K562 (cell line): Measurements from ENCODE around the gene SRPX. TPM values are rescaled to one million over a fixed set of nuclear protein-coding genes. Genes with fewer than 3 reads are reported as not detected.

Source experiments
- CEBPB ChIP-seq: fragments of 450-650 bp; IDR thresholded peaks from 2 replicates; pipeline ENCODE4 v1.6.1; 2016; ENCODE audit warnings: missing genetic modification characterization, missing compliant biosample characterization
- FOXJ3 ChIP-seq: sonication (generic); formaldehyde crosslinking; IDR thresholded peaks from 2 replicates; pipeline ENCODE4 v1.4.0; 2020; ENCODE audit warnings: mild to moderate bottlenecking, missing genetic modification reagents
- MCM7 ChIP-seq, 2 experiments: fragments of 450-650 bp; IDR thresholded peaks; 2 replicates each; pipeline ENCODE4 v1.6.1; 2016 to 2018
- PCBP2 ChIP-seq: fragments of 200-400 bp; formaldehyde crosslinking; IDR thresholded peaks from 2 replicates; pipeline ENCODE4 v1.6.1; 2018; ENCODE audit warnings: low read length, low read depth, mild to moderate bottlenecking, moderate library complexity; ENCODE audit not compliant: poor library complexity, severe bottlenecking
- SNRNP70 ChIP-seq: fragments of 200-400 bp; formaldehyde crosslinking; optimal IDR thresholded peaks from 2 replicates; pipeline ENCODE3; 2017; ENCODE audit warnings: low read depth, low read length
- ZNF75A ChIP-seq: fragments of 450-650 bp; formaldehyde crosslinking; IDR thresholded peaks from 2 replicates; pipeline ENCODE4 v1.4.0; 2020; ENCODE audit warnings: mild to moderate bottlenecking
- polyA plus RNA-seq, 8 experiments: library from polyadenylated mRNA; depleted of rRNA in 4 of 8; stranded (reverse) in 5 of 8; unstranded in 3 of 8; fragments of >200 nt; fragmentation: Nextera tagmentation in 2 of 8; fragmentation: Illumina TruSeq in 1 of 8; extraction: Ambion mirVana in 2 of 8; extraction: Trizol in 1 of 8; gene quantifications; 2 replicates each; pipeline versions ENCODE4 v1.2.1 to v1.2.3, GENCODE V29; 2011 to 2014; ENCODE audit warnings: inconsistent platforms in 1 of 8, missing spikeins in 1 of 8
- total RNA-seq, 7 experiments: library from RNA; depleted of rRNA in 6 of 7; stranded (reverse); fragments of >200 nt in 6 of 7; fragmentation: Illumina TruSeq in 2 of 7; extraction: Trizol in 2 of 7; gene quantifications; 2 replicates each; pipeline versions ENCODE4 v1.2.1 to v1.2.3, GENCODE V29; 2011 to 2021; ENCODE audit warnings: low replicate concordance in 1 of 7
- TF ChIP-seq, protein P1 (sequence below), 2 experiments: fragments of 450-650 bp; formaldehyde crosslinking in 1 of 2; IDR thresholded peaks; 2 replicates each; pipeline versions ENCODE4 v1.4.0 to v1.6.1; 2014 to 2020; ENCODE audit warnings: mild to moderate bottlenecking in 2 of 2, borderline replicate concordance in 1 of 2, low read depth in 1 of 2
- TF ChIP-seq, protein P2 (sequence below): fragments of 200-800 bp; sonication (Bioruptor generic); IDR thresholded peaks from 2 replicates; pipeline ENCODE4 v1.6.1; 2017; ENCODE audit warnings: missing genetic modification characterization, missing compliant biosample characterization
- TF ChIP-seq, protein P3 (sequence below): fragments of 250-450 bp; sonication (Bioruptor Pico); IDR thresholded peaks from 2 replicates; pipeline ENCODE4 v1.4.0; 2020; ENCODE audit warnings: mild to moderate bottlenecking
- TF ChIP-seq, protein P4 (sequence below): fragments of 450-650 bp; formaldehyde crosslinking; IDR thresholded peaks from 2 replicates; pipeline ENCODE4 v1.4.0; 2020; ENCODE audit warnings: mild to moderate bottlenecking, moderate library complexity
- TF ChIP-seq, protein P5 (sequence below): fragments of 450-650 bp; formaldehyde crosslinking; IDR thresholded peaks from 2 replicates; pipeline ENCODE4 v1.4.0; 2020; ENCODE audit warnings: mild to moderate bottlenecking

Gene SRPX
- total and polyA plus RNA-seq, 9 of the 15 experiments (the other 6 are each of a cell fraction or from before 2014, with no cell fraction given): 0.11 to 0.77 (median 0.38) TPM; not detected in 2

DNA sequence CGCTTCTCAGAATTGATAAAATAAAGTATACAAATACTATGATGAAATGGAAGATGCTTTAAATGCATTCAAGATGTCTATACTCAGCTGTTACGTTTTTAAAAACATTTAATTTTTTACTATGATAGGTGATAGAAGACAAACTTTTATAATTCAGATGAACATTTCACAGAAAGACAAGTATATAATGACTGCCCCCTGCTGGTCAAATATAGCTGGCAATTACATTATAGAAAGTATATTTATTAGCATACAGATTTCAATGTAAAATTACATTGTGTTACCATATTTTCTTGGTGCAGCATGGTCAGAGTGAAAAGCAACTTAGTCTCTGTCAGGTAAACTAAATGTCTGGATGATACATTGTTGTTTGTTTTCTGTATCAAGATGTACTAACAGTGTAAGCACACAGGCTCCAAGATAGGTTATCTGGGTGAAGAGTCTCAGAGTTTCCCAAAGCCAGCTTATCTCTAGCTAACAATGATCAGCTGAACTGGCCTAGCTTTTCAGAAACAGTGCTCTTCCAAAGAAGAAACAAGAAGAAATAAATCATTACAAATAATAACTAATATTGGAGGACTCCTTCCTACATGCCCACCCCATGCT, 54.1 kb downstream of the SRPX start (continued):
- TF ChIP-seq, protein P1, sequence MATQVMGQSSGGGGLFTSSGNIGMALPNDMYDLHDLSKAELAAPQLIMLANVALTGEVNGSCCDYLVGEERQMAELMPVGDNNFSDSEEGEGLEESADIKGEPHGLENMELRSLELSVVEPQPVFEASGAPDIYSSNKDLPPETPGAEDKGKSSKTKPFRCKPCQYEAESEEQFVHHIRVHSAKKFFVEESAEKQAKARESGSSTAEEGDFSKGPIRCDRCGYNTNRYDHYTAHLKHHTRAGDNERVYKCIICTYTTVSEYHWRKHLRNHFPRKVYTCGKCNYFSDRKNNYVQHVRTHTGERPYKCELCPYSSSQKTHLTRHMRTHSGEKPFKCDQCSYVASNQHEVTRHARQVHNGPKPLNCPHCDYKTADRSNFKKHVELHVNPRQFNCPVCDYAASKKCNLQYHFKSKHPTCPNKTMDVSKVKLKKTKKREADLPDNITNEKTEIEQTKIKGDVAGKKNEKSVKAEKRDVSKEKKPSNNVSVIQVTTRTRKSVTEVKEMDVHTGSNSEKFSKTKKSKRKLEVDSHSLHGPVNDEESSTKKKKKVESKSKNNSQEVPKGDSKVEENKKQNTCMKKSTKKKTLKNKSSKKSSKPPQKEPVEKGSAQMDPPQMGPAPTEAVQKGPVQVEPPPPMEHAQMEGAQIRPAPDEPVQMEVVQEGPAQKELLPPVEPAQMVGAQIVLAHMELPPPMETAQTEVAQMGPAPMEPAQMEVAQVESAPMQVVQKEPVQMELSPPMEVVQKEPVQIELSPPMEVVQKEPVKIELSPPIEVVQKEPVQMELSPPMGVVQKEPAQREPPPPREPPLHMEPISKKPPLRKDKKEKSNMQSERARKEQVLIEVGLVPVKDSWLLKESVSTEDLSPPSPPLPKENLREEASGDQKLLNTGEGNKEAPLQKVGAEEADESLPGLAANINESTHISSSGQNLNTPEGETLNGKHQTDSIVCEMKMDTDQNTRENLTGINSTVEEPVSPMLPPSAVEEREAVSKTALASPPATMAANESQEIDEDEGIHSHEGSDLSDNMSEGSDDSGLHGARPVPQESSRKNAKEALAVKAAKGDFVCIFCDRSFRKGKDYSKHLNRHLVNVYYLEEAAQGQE (IDR thresholded peaks at IDR 0.05; ENCODE audit: borderline replicate concordance): peak; percentile 48; the same call in 1 of the 2 replicates
- TF ChIP-seq, protein P1 (CRISPR knock-in tag; IDR thresholded peaks at IDR 0.05; ENCODE audit: low read depth): no peak
- TF ChIP-seq, protein P2, sequence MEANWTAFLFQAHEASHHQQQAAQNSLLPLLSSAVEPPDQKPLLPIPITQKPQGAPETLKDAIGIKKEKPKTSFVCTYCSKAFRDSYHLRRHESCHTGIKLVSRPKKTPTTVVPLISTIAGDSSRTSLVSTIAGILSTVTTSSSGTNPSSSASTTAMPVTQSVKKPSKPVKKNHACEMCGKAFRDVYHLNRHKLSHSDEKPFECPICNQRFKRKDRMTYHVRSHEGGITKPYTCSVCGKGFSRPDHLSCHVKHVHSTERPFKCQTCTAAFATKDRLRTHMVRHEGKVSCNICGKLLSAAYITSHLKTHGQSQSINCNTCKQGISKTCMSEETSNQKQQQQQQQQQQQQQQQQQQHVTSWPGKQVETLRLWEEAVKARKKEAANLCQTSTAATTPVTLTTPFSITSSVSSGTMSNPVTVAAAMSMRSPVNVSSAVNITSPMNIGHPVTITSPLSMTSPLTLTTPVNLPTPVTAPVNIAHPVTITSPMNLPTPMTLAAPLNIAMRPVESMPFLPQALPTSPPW (CRISPR knock-in tag): no peak
- TF ChIP-seq ZNF75A (CRISPR knock-in tag) (no peak), CEBPB (tag) (no peak), MCM7 (IDR thresholded peaks at IDR 0.05) (no peak), SNRNP70 (no peak), FOXJ3 (CRISPR knock-in tag) (no peak), PCBP2 (no peak)
- TF ChIP-seq, protein P3, sequence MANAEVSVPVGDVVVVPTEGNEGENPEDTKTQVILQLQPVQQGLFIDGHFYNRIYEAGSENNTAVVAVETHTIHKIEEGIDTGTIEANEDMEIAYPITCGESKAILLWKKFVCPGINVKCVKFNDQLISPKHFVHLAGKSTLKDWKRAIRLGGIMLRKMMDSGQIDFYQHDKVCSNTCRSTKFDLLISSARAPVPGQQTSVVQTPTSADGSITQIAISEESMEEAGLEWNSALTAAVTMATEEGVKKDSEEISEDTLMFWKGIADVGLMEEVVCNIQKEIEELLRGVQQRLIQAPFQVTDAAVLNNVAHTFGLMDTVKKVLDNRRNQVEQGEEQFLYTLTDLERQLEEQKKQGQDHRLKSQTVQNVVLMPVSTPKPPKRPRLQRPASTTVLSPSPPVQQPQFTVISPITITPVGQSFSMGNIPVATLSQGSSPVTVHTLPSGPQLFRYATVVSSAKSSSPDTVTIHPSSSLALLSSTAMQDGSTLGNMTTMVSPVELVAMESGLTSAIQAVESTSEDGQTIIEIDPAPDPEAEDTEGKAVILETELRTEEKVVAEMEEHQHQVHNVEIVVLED (CRISPR knock-in tag): no peak
- TF ChIP-seq, protein P4, sequence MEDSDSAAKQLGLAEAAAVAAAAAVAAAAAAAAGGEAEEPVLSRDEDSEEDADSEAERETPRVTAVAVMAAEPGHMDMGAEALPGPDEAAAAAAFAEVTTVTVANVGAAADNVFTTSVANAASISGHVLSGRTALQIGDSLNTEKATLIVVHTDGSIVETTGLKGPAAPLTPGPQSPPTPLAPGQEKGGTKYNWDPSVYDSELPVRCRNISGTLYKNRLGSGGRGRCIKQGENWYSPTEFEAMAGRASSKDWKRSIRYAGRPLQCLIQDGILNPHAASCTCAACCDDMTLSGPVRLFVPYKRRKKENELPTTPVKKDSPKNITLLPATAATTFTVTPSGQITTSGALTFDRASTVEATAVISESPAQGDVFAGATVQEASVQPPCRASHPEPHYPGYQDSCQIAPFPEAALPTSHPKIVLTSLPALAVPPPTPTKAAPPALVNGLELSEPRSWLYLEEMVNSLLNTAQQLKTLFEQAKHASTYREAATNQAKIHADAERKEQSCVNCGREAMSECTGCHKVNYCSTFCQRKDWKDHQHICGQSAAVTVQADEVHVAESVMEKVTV (CRISPR knock-in tag): peak; percentile 31; the same call in 1 of the 2 replicates
- TF ChIP-seq, protein P5, sequence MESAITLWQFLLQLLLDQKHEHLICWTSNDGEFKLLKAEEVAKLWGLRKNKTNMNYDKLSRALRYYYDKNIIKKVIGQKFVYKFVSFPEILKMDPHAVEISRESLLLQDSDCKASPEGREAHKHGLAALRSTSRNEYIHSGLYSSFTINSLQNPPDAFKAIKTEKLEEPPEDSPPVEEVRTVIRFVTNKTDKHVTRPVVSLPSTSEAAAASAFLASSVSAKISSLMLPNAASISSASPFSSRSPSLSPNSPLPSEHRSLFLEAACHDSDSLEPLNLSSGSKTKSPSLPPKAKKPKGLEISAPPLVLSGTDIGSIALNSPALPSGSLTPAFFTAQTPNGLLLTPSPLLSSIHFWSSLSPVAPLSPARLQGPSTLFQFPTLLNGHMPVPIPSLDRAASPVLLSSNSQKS (CRISPR knock-in tag): no peak
